Fibroblast of skin of left biceps (primary cell): ENCODE results near the gene KLHL24.
"Not testable (repeated sequence)": the region's sequence is repeated elsewhere in the genome, so short reads cannot be mapped to it uniquely, and the experiment has no call there.

ENCODE experiments used
- DNase-seq, 2 experiments: peaks; one replicate each; pipeline ENCODE4 v3.0.0-alpha.2; 2013; ENCODE audit warnings: low read depth in 2 of 2

The KLHL24 gene, protein sequence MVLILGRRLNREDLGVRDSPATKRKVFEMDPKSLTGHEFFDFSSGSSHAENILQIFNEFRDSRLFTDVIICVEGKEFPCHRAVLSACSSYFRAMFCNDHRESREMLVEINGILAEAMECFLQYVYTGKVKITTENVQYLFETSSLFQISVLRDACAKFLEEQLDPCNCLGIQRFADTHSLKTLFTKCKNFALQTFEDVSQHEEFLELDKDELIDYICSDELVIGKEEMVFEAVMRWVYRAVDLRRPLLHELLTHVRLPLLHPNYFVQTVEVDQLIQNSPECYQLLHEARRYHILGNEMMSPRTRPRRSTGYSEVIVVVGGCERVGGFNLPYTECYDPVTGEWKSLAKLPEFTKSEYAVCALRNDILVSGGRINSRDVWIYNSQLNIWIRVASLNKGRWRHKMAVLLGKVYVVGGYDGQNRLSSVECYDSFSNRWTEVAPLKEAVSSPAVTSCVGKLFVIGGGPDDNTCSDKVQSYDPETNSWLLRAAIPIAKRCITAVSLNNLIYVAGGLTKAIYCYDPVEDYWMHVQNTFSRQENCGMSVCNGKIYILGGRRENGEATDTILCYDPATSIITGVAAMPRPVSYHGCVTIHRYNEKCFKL

DNA sequence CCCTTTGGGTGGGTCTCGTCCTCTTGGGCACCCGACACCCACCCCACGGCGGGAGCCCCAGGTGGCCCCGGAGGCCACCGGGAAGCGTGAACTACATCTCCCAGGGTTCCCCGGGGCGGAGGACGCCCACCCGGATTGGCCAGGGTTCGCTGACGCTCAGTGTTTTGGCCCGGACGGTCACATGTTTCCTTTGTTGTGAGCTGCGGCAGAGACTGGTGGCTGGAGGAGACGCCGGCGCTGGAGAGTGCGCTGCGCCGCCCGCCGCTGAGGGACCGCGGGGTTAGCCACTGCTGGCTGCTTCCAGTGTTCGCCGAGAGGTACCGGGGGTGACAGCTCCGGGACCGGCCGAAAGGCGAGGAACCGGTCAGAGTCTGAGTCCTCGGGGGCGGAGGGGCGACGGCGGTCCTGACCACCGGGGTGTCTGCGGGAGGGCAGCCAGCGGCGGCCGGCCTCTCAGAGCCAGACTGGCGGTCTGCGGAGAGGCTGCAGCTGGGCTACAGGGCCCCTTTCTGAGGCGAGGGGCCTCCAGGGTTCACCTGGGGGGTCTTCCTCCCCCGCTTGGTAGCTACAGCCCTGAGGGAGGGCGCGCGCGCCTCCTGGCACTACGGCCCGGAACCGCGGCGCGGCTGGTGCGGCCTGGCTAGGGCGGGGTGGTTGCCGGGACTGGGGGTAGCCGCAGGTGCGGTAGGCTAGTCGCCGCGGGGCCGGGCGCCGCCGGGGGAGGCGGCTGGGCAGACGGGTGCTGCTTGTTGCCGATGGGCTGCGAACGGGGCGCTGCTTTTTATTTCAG lies at the start of gene KLHL24:
TSS of gene KLHL24 (plus strand) at position 193 of the 790 bp plus-strand sequence. CDS start 14,734 bp downstream, outside the sequence.
- DNase-seq: peak; percentile 76 to 78

DNA sequence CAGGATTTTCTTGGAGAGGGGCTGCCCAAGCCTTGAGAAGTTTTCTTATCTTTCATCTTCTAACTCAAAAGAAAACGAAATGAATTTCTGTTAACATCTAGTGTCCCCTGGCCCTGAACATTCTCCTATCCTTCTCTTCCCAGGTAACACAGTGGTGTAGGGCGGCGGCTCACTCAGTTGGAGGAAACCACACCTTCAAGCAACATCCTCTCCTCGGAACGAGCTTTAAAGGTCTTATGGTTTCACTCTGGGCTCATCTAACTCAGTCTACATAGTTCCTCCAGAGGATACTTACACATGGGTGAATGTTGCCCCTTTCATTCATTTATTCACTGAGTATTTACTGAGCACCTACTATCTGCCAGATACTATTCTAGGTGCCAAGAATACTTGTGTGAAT lies 48.9 kb upstream of the KLHL24 start:
- DNase-seq: no peak

DNA sequence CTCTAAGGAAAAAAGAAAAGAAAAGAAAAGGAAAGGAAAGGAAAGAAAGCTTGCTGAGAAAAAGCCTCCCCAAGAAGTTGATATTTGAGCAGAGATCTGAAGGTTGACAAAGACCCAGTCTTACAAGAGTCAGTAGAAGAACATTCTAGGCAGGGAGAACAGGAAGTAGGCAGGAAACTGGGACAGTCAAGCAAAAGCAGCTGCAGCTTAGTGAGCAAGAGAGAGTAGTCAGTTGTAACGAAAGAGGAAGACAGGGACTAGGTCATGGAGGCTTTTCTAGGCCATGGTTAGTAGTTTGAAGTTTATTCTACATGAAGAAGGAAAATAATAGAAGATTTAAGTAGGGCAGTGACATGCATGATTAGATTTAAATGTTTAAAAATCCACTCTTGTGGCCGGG lies 48.1 kb upstream of the KLHL24 start:
- no peak for DNase-seq

DNA sequence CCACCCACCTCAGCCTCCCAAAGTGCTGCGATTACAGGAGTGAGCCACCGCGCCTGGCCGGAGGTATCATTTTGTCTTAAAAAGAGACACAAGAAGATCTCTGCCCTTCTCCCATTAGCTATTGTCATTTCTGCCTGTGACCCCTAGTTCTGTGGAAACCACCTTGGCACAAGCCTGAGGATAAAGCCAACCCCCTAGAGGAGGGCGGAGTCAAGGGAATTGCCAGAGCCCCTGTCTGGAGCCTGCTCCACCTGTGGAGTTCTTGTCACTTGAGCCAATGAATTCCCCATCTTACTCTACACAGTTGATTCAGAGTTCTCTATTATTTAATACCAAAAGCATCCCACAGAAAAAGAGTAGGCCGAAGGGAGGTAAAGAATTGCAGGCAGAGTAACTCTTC lies 45.0 kb upstream of the KLHL24 start:
- no peak for DNase-seq

DNA sequence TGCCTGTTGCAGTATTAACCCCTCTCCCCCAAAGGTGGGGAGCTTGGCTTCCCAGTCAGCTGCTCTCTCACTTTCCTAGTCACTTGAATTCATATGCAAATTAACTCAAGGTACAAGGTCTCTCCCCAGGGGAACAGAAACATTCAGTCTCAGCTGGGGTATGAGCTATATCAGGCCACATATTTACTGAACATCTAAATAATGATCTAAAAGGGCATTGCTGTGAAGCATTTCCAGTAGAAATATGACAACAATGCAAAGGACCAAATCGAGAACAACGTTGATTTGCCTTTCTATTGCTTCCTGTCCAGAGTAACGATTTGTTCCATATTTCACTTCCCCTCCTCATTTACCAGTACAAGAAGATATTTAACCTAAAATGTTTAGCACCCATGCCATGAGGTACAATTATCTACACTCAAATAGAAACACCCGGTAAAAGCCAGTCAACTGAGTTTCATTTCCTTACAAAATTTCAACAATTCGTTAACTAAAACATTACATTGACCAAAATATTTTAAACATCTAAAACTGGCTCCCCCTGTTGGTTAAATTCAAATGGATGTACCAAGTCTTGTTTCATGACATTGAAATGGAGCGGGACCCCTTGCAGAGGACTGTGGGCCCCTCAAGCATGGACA lies 43.4 kb upstream of the KLHL24 start:
- DNase-seq: no peak

DNA sequence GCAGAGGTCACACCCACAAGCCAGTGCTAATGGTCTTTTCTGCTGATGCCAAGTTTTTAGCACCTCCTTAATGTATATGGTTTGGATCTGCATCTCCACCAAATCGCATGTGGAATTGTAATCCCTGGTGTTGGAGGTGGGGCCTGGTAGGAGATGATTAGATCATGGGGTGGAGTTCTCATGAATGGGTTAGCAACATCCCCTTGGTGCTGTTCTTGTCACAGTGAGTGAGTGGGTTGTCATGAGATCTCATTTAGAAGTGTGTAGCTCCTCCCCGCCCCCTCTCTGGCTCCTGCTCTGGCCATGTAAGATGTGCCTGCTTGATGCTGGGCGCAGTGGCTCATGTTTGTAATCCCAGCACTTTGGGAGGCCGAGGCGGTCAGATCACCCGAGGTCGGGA lies 42.6 kb upstream of the KLHL24 start:
- no peak for DNase-seq

DNA sequence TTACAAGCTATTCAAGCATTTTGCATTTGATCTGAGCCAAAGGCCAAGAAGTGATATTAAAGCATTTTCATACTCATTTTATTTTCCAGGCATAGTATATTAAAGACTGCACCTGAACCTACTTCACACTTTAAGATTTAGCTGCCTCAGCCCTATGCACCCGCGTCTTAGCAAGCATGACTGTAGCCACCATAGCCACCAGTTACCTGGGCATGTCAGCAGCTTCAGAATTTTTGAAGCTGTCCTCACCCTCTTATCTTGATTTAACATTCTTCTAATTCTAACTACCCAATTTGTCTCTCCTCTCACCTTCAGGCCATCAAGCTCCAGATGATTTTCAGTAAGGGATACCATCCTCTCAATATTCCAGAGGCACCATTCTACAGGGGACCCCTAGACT lies 40.8 kb upstream of the KLHL24 start:
- DNase-seq: no peak

DNA sequence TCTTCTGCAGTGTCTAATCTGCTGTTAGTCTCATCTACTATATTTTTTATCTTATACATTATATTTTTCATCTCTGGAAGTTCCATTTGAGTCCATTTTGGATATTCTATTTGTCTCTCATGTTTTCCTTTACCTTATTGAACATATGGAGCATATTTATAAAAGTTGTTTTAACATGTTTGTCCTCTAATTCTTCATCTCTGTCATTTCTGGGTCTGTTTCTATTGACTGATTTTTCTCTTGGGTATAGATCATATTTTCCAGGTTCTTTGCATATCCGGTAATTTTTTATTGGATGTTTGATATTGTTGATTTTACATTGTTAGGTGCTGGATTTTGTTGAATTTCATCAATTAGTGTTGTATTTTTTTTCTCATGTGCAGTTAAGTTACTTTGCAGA lies 37.5 kb upstream of the KLHL24 start:
- DNase-seq: no peak

DNA sequence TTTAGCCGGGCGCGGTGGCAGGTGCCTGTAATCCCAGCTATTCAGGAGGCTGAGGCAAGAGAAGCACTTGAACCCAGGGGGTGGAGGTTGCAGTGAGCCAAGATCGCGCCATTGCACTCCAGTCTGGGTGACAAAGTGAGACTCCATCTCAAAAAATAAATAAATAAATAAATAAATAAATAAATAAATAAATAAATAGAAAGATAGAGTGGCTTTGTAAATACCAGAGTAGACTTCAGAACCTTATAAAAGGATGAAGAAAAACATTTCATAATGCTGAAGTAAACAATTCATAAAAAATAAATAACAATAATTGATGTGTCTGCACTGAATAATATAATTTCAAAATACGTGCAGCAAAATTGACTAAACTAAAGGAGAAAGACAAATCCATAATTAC lies 24.1 kb upstream of the KLHL24 start:
- not testable (repeated sequence) for DNase-seq

DNA sequence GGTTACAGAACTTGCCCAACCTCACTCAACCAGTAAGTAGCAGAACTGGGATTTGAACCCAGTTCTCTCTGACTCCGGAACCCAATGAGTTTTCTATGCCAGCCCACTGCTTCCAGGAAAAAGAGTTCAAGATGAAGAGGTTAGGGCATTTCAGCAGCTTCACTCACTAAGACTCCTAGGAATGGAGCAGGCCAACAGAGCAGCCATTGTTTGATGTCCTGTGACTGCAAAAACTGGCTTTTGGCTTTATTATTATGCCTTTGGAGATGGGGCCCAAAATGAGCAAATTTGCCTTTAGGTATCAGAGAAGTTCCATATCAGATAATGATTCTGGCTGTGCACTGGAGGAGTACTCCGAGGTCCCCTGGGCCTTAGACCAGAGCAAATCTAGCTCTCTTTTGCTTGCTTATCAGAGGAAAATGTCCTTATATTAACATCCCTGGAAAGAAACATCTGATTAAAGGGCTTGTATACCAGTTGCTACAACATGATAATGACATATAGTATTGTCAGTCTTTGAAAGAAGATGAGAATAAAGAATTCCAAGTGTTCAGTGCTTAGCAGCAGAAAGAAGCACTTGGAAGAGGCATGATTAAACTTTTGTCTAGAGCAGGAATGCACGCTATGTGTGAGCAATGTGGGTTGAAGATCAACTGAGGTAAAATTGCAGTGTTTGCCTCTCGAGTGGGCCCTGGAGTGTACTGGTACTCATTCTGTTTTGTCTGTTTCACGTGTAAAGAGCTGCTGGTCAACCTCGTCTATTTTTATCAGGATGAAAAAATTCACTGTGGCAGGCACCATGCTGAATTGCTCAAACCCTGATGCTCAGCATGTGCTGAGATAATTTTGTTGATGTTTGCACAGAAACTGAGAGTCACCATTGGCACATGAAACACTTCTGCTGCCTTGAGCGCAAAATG lies 21.8 kb upstream of the KLHL24 start:
- DNase-seq: no peak

DNA sequence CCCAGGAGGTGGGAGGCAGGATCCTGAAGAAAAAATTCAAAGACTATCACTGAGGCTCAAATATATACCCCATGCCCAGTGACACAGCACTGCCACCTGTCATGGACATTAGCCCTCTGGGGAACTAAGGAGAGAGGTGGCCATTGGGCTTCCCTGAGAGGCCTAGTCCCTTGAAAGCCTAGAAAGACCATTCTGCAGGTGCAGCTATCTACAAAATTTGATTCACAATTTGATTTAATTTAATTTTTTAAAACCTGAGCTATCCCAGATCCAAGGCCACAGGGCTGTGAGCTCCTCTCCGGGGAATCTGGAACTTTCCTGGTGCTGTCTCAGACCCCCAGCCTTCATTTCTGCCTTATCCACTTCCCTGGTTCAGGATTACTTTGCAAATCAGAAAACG lies 16.9 kb upstream of the KLHL24 start:
- DNase-seq: no peak

DNA sequence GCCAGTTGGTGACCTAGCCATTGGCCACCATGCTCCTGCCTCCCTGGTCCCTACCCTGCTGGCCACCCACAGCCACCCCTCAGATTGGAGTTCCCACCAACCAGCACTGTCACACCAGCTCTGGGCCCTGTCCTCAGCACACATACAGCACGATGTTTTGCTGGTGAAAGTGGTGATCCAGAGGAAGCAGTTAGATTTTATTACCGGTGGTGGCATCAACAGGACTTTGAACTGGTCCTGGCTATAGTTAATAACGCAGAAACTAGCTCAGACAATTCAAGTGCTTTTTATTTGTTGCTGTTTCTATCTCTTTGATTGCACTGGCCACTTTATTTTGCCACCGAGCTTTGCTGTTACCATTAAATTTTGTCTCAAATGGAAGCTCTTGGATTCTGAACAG lies 16.4 kb upstream of the KLHL24 start:
- DNase-seq: no peak

DNA sequence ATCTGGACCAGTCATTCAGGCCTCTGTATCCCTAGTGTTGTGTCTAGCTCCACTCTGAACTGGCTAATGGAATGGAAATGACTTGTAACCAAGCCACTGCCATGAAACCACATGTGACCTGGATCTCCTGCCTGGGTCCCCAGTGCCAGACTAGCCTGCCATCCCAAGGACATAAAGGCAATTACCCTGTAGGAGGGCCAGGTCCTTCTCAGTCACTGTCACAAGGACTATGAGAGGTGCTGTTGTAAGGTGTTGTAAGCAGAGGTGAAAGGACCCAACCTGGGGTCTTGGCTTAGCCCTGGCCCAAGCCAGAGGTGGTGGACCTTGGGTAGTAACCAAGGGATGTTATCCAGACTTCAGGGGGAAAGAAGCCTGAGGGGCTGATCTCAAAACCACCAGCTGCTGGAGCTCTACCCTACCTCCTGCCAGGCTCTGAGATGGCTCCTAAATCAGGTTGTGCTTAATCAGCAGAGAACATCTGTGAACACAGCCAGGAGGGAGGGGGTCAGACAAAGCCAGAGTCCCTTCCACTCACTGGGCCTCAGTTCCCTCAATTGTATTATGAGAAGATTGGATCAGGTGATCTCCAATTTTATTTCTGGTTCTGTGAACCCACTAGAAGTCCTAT lies 15.7 kb upstream of the KLHL24 start:
- DNase-seq: no peak

DNA sequence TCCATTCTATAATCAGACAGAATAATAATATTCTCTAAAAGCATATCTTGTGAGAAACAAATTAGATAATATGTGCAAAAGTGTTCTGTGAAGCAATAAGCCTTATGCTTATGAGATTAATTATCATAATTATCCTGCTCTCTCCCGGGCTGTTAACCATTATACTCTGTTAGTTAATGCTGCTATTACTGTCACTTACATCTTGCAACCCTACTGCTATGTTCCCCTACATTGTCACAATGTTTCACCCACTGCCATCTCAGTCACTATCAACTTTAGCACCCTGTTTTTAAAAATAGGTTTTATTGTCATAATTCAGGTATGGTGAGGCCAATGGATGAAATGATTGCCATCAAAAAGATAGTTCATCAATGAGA lies 15.2 kb upstream of the KLHL24 start:
- DNase-seq: no peak

DNA sequence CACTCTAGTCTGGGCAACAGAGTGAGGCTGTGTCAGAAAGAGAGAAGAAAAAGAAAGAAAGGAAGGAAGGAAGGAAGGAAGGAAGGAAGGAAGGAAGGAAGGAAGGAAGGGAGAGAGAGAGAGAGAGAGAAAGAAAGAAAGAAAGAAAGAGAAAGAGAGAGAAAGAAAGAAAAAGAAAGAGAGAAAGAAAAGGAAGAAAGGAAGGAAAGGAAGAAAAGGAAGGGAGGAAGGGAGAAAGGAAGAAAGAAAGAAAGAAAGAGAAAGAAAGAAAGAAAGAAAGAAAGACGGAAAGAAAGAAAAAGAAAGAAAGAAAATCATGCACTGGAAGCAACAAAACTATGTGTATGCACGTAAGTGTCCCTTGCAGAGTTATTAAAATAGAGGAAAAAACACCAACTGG lies 12.9 kb upstream of the KLHL24 start:
- not testable (repeated sequence) for DNase-seq

DNA sequence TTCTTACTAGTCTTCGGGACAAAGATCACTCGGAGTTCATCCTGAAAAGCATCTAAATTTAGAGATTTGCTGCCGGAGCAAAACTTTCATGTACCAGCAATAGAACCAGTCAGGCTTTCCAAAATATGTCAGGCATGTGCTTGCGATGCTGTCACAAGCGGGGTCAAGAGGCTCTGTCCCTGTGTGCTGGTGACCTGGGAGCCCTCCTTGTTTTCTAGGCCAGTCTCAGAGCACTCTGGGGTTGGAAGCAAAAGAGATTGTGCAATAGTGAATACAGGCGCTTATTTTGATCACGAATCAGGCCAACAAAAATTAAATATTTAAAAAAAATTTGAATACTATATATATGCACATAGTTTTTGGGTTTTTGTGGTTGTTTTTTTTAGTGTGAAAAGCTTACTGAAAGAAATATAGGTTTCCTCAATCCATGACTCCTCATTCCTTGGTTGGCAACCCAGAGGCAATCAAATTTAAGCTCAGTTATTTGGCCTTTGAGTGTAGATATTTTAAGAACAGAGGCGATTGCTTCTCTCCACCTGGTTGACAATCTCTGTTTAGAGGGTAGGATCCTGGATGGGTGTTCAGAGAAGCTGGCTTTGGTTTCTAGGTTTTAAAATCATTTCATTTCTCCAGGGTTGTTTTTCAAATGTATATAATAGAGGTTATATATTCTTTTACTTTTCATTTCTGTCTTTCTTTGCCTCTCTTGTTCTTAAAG lies 8.4 kb upstream of the KLHL24 start:
- DNase-seq: no peak

DNA sequence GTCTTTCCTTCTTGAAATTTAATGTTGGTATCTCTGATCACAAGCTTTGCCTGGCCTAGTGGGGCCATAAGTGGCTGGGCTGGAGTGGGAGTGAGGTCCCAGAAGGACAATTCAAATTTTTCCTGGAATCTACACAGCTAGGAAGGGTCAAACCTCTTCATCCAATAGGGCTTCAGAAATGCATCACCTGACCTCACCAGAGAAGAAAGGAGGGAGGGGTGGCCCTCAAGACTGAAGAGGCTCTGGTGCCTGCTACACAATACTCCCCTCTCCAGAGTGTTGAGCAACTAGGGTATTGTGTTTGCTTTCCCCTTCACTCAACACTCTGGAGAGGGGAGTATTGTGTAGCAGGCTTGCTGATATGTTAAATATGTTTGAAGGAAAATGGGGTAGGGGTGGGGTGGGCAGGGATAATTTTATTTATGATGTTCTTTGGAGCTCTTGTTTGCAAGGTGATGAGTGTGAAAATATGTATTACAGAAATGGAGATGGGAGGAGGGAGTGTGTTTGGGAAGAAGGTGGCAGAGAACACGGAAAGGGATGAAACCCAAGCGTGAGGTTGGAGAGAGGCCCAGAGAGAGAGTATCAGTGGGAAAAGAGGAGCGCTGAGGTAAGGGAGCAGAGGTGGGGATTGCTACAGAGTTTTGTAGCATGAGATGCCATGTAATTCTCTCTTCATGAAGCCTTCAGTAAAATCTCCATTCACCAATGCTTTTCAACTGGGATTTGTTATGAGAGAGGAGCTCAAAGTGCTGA lies 5.7 kb upstream of the KLHL24 start:
- DNase-seq: no peak

DNA sequence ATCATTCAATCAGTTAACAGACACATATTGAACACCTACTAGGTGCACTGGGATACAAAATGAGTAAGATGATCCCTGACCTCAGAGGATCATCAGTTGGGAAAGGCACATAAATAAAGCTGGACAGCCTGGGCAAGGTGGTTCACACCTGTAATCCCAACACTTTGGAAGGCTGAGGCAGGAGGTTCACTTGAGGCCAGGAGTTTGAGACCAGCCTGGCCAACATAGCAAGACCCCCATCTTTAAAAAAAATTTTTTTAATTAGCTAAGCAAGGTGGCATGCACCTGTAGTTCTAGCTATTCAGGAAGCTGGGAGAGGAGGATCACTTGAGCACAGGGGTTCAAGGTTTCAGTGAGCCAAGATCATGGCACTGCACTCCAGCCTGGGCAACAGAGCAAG lies 3.7 kb upstream of the KLHL24 start:
- no peak for DNase-seq

DNA sequence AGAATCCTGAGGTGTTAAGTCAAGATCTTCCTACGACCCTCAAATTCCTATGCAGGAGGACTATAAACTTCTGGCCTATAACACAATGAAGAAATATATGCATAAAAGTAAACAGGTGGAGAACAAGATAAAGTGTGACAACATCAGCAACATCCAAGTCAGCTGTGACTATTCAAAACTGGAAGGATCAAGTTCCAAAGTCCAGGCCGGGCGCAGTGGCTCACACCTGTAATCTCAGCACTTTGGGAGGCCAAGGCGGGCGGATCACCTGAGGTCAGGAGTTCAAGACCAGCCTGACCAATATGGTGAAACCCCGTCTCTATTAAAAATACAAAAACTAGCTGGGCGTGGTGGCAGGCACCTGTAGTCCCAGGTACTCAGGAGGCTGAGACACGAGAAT lies 2.7 kb upstream of the KLHL24 start:
- not testable (repeated sequence) for DNase-seq
